CD4-positive, alpha-beta T cell treated with Interleukin-21 for 1 hour (primary cell): ENCODE measurements around the gene ABHD17B.
"Not testable (repeated sequence)": the region's sequence is repeated elsewhere in the genome, so short reads cannot be mapped to it uniquely, and the experiment has no call there.

ENCODE experiments used
- DNase-seq: peaks from one replicate; pipeline ENCODE4 v3.0.0-alpha.2; 2020

The ABHD17B gene

DNA sequence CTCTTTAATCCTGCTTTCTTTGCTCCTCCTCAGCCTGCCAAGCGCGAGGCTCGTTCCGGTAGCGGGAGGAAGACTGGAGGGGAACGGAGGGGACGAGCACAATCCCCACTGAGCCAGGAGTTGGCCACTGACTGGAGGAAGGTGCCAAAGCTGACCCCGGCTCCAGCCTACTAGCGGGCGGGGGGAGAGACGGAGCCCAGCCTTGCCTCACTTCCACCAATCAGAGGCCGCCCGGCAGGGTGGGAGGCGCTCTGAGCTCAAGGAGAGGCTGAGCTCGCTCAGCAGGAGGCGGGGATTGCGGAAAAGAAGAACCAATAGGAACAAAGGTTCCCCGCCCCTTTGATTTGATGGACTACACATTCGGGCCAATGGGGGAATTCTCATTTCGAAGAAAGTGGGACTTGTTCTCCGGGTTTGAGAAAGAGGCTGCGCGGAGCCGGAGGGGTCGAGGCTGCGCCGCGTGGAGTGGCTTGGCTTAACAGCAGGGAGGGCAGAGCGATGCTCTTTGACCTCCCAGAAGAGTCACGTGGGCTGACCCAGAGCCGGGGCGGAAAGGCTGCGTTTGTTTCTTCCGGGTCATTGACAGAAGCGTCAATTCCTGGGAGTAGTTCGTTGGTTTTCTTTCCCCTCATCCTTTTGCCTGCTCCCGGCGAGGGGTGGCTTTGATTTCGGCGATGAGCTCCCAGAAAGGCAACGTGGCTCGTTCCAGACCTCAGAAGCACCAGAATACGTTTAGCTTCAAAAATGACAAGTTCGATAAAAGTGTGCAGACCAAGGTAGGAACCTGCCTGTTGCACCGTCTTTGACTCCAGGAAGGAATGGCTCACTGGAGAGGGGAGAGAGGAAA, at the start of gene ABHD17B, which contains the start of gene C9orf85:
Gene ABHD17B, minus strand, starts transcription at position 133 of the 847 bp plus-strand sequence. CDS start 36,113 bp downstream, outside the sequence.
Gene C9orf85, plus strand, starts transcription at position 579 of the 847 bp plus-strand sequence. Its CDS starts 96 bp downstream, at position 675.
- DNase-seq: peak; percentile 99

DNA sequence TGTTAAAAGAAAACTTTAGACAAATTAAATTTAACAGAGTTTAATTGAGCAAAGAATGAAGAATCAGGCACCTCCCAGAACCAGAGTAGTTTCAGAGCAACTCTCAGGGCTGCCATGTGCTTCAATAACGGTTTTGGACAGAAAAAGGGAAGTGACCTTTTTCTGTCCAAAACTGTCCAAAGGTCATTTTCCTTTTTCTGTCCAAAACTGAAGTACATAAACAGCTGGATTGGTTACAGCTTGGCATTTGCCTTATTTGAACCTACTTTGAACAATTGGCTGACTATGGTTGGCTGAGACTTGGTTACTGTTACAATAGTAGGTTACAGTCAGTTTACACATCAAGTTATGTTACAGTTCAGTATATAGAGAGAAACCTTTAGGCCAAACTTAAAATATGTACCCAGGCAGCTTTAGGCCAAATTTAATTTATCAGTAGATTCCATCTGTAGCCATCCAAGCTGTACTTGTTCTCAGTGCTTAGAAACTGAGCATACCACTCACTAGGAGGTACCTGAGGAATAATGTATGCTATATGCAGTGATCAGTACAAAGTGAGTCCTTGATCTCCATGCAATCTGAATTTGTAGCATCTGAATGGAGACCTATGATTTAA, 44.4 kb upstream of the ABHD17B start:
- no peak for DNase-seq

GRCh38 chr9:71954652-71955051, 43.7 kb upstream of the ABHD17B start:
- not testable (repeated sequence) for DNase-seq

- no peak for DNase-seq
Observed at GRCh38 chr9:71944754-71945375, 33.9 kb upstream of the ABHD17B start.

DNA sequence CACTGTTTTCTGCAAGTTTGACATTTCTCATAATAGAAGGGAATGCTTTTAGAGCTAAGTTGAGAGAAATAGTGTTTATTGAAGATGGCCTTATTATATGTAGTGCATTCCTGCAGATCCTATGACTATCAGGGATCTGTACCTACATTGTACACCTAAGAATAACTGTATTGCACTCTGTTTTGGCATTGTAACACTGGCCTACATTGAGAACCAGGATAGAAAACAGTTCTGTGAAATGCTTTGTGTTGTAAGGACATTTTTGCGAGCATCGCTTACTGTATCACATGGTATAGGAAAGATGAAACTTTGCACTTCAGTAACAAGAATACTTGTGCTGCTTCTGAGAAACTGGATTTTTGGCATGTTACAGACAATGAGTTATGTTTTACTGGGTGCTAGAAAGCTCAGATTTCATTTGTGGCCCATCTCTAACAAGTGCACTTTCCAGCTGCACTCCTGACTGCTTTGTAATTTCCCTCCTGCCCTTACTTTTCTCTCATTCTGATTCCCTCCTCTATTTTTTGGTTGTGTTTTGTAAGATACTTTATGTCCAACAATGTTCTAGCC, 31.1 kb upstream of the ABHD17B start:
- DNase-seq: no peak

DNA sequence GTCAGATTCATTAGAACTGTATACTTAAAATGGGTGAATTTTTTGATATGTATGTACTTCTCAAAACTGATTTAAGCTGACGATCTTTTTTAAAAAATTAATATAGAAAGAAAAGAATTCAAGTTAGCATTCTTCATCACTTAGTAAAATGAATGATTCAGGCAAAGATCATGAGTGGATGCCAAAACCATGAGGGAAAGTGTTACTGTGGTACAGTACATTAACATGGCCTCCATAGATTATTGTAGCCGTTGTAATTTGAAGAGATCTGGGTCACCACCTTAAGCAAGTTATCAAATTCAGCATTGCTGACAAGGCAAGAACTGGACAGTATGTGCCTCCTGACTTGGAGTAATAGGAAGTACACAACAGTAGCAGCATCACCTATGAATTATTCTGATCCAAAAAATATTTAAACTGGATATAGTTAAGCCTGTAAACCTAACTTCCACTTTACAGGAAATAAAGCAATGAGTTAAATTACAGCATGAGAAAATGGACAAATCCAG, 30.1 kb upstream of the ABHD17B start:
- DNase-seq: no peak

DNA sequence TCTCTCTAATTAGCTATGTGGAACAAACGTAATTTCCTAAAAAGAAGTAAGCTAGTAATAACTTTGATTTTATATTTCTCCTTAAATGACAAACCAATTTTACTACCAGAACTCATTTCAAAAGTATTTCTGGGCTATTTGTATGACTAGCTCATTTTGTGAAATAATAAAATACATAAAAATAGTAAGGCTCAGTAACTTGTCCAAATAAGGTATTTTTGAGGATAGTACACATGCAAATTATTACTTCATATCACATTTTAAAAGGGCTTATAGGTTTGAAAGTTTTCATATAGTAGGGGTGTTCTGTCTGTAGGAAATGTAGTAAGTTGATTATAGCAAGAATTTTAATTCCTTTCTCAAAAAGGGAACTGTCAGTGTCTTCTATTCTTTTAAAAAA, 26.9 kb upstream of the ABHD17B start:
- DNase-seq: no peak

DNA sequence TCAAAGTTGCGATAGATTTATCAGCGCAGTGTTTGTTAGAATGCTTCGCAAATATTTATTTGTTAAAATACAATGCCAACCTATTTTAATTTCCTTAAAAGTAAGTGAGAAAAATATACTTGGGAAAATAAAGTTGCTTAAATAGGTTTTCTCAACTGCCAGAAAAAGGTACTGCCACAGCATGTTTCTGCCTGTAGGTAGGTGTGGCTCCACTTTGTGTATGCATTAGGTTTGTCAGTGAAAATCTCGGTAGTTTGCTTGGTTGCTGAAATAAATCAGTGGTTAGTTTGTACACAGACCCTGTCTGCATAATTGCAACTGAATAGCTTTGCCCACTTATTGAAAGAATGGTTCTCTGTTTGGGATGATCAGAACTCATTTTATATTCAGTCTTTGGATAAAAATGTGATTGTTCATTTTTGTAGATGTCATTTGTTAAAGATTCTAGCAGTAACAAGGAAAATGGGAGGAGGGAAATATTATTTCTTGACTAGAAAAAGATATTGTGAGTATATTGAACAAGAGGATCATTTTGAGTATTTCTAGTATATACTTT, 26.2 kb upstream of the ABHD17B start:
- no peak for DNase-seq

DNA sequence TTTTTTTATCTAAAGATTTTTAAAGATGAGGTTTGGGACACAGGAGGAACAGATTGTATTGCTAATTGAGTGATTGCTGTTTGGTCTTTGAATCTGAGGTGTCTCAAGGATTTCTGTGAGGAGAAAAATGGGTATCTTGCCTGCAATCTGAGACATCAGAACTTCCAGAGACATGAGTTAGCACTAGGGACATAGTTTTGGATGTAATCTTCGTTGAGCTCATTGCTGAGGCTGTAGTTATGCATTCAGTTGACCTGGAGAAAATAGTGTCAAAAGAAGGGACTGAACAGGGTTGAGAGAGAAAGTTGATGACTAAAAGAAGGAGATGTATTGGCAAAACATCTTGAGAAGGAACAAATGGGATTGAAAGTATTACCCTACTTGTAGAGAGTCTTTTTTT, 25.1 kb upstream of the ABHD17B start:
- no peak for DNase-seq

DNA sequence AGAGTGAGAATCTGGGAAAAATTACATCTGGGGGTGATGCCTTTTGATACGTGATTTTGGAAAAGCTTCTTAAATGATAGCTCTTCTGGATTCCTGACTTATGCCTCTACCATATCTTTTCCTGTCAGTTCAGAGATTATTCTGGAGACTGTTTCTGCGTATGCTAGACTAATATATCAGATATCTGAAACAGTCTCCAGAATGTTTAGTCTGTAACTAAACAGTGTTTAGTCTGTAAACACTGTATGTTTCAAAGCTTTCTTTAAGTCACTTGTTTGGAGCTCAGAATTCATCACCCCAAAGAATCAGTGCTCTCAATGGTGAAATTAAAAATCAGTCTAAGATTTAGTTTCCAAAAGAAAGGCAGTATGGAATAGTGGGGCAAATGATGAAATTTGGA, 20.2 kb upstream of the ABHD17B start:
- DNase-seq: no peak

DNA sequence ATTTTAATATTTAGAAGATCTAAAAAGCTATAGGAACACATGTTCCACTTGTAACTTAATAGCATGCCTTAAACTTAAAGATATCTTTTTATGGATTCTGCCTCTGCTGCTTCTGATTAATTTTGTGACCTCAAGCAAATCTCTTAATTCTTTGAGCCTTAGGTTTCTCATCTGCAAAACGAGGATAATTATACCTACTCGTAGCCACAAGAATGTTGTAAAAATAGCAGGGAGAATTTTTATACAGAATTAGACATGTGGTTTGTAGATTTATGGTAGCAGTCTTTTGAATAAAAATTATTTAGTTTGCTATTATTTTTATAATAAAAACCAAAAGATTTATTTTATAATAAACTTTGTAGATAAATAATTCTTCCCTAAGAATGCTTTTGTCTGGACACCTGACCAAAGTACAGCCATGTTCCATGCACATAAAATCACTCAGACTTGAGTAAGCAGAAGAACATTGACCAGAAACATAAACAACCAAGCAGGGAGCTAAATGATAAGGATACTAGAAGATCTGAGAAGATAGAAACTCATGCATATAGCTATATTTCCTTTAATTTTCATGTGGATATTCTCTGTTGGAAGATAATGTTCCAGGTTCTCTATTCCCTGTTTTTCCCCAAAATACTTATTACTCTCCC, 18.9 kb upstream of the ABHD17B start:
- DNase-seq: no peak

DNA sequence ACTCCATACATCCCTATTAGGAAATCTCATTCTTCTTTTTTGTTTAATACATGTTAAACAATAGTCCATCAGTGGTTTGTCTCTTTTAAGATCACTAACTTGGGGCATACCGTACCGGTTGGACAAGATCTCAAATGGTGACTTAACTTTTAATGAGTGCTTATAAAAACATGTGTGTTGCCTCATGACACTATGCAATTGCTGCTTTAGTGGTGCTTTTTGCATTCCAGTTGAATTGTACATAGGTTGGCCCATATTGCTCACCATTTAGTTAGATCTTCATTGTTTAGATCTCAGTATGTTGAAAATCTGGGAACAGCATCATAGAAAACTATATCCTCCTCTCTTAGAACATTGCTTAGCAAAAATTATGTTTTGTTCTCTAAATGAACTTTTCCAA, 18.2 kb upstream of the ABHD17B start:
- no peak for DNase-seq

DNA sequence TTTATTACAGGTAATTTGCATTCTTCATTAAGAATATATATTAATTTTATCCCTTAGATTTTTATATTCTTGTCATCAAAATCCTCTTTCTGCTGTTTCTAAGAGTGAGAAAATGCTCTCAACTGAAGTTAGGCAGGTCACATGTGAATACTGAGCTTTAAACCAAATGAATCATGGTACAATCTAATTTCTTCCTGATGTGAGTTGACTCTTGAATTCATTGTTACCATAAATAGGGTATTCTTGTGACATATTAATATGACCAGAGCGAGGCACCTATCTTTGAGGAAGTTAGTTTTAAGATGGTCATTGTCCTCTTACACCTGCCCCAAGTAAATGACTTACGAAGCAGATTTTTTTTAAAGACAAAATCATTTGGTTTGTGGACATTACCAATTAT, 17.8 kb upstream of the ABHD17B start:
- no peak for DNase-seq

- DNase-seq: no peak
Observed at GRCh38 chr9:71928376-71928775, 17.4 kb upstream of the ABHD17B start.

DNA sequence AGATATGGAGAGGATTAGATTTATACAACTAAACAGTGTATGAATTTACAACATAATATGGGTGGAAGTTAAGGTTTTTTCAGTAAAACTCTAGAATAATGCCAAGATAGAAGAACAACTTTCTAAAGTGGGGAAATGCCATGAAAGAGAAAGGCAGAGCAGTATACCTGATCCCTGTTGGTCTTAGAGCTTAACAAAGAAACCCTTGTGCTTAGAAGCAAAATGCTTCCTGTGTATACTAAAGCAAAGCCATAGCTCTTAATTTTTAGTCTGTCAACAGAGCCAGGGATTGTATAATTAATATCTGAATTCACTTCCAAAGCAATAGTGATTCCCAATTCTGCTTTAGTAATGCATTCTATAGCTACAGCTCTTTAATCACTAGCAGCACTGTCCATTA, 14.8 kb upstream of the ABHD17B start:
- DNase-seq: no peak

DNA sequence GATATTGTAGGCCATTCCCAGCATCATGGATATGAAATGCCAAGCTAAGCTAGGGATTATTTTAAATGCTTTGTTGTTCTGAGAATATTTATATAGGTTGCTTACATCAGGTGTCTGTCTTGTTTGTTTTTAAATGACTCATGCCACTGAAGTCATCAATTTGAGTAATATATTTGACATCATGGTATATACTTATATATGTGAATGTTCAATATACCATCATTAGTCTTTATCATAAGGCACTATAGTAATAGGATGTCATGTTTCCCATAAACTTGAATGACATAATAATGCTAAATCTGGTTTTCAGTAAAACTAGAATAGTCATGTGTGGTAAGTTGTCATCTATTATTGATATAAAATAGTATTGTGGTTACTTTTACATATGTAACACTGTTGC, 13.6 kb upstream of the ABHD17B start:
- DNase-seq: no peak

DNA sequence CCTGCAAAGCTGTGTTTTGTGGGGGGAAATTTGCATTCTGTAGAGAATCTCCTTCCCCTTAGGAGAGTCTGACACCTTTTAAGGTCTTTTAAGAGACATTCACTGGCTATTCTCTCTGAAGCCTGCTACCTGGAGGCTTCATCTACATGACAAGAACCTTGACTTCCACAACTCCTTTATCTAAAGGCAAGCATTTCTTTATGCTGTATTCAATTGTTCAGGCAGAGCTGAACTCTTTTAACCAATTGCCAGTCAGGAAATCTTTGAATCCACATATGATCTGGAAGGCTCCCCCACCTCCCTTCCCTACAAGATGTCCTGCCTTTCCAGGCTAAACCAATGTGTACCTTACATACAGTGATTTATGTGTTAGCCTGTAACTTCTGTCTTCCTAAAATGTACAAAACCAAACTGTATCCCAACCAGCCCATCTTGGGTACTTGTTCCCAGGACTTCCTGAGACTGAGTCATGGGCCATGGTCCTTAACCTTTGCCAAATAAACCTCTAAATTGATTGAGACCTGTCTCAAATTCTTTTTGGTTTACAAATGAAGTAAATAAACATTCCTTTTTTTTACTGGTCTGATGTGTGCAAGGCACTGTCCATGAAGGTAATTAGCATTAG, 10.3 kb upstream of the ABHD17B start:
- DNase-seq: no peak

- no peak for DNase-seq
Observed at GRCh38 chr9:71920456-71921189, 9.6 kb upstream of the ABHD17B start.

GRCh38 chr9:71918419-71918818, 7.4 kb upstream of the ABHD17B start:
- DNase-seq: no peak

DNA sequence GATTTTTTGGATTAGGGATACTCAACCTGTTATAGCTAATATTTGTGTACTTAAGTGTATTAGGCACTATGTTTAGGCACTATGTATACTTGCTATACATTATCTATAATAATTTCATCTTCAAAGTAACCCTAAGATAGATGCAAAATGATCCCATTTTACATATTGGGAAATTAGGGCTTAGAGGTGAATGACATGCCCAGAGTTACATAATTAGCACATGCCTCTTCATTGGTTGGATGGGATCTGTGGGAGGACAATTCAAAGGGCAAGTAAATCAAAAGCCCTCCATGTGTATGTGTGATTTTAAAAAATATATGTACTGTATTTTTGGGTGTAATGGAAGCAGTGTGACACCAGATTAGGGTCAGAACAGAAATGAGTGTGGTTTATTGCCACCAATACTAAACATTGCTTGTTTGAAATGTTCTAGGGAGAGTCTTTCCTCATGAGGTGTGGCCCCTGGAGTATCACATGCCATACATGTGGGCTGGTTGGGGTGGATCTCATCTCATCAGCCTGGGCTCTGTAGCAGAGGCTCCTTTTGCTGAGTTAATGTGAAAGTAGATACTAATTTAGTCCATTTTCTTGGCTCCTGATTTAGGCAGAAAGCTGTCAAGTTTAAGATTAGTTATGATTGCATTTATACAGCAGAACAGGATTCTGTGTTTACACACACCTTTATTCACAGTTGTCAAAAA, 6.0 kb upstream of the ABHD17B start:
- DNase-seq: no peak

- no peak for DNase-seq
Observed at GRCh38 chr9:71915495-71915894, 4.5 kb upstream of the ABHD17B start.
